ENCODE measurements around the gene DNMT3A. TPM values are rescaled to one million over a fixed set of nuclear protein-coding genes. Genes with fewer than 3 reads are reported as not detected.

DNMT3A gene
- total and polyA plus RNA-seq, 2 donors (not counting 1 experiment from before 2014, with no cell fraction given), result 8.9 to 24.5 TPM

- CTCF ChIA-PET, result interaction anchor here (0.6 to 1.8 kb wide), 3 partner anchors 22 to 176 kb away, joined by 3 to 7 read pairs (median 3); no protein-coding TSS in a partner anchor
These were observed 1.4 kb downstream of the DNMT3A start for GRCh38 chr2:25340181-25340921.

More at GRCh38 chr2:25340181-25340921, 1.4 kb downstream of the DNMT3A start:
- 11% methylated on average over 68 of the region's 73 CpGs for WGBS (ENCODE audit: insufficient coverage)
- ATAC-seq (ENCODE audit: low read depth) (no peak), DNase-seq (peak; percentile 37)
- H3K4me1 ChIP-seq (ENCODE audit: control insufficient read depth in 2 of 2, insufficient read depth in 2 of 2, low read length in 2 of 2), result peaks cover 8 to 14% of the 10 kb centered on the region in 2 donors
- peaks cover 51% of the 10 kb centered on the region for H4K20me1 ChIP-seq (ENCODE audit: control insufficient read depth, insufficient read depth, low read length, poor library complexity, severe bottlenecking)
- peaks cover 0 to 4% (median 1%) of the 10 kb centered on the region in 4 experiments for H3K27me3 ChIP-seq (replicated peaks in 1 of 4; ENCODE audit: control extremely low read depth in 1 of 4, control insufficient read depth in 3 of 4, insufficient read depth in 4 of 4, low read length in 3 of 4)
- no peak overlapping the region for H3K27ac ChIP-seq (ENCODE audit: low read length in 2 of 2)
- peak overlapping the region; percentile 42 for H2AFZ ChIP-seq (ENCODE audit: insufficient read depth, low read depth, low read length, poor library complexity, severe bottlenecking)
- H3K4me2 ChIP-seq (replicated peaks; ENCODE audit: low read depth, low read length, poor library complexity, severe bottlenecking), result peak overlapping the region; percentile 79
- Mint-ChIP-seq H3K27ac (no peak overlapping the region), H3K4me3 (peak overlapping the region; percentile 69), H3K4me1 (peaks cover 32% of the 10 kb centered on the region), H3K9me3 (ENCODE audit: insufficient read depth) (no peaks in the 10 kb centered on the region), H3K27me3 (no peaks in the 10 kb centered on the region)
- H3K36me3 ChIP-seq (replicated peaks in 1 of 2; ENCODE audit: control extremely low read depth in 1 of 2, control insufficient read depth in 1 of 2, extremely low read depth in 1 of 2, insufficient read depth in 2 of 2, low read length in 1 of 2), result peaks cover 0 to 2% of the 10 kb centered on the region in 2 experiments
- TF ChIP-seq CTCF (IDR thresholded peaks at IDR 0.05), result no peak
- no peak for TF ChIP-seq EZH2 (IDR thresholded peaks at IDR 0.05; ENCODE audit: borderline replicate concordance, insufficient read depth, low read depth, low read length, poor library complexity, severe bottlenecking)
- POLR2A ChIA-PET, result no interaction called here
- intact Hi-C loops (cut with micrococcal nuclease), result loop anchor here (5.0 kb wide), 1 partner anchor 38 kb away; no protein-coding TSS in a partner anchor
- peak overlapping the region; percentile 57 for H3K9ac ChIP-seq (ENCODE audit: low read length)
- H3K4me3 ChIP-seq (ENCODE audit: control extremely low read depth in 1 of 5, extremely low read depth in 1 of 5, insufficient read depth in 1 of 5, low read depth in 2 of 5, low read length in 4 of 5), result peak overlapping the region in 4 of 5 experiments; percentile 35 to 57 (median 50)
- H3K9me3 ChIP-seq (ENCODE audit: control extremely low read depth in 1 of 3, control insufficient read depth in 2 of 3, insufficient read depth in 1 of 3, low read length in 2 of 3), result no peaks in the 10 kb centered on the region
- H3K79me2 ChIP-seq (ENCODE audit: control insufficient read depth, insufficient read depth, low read length), result peaks cover 29% of the 10 kb centered on the region

Data from B cell (primary cell).